ENCODE data around the gene CPHXL.
A peak's percentile ranks its signal among the peaks of the same experiment; 100 is the strongest.

The CPHXL gene

DNA sequence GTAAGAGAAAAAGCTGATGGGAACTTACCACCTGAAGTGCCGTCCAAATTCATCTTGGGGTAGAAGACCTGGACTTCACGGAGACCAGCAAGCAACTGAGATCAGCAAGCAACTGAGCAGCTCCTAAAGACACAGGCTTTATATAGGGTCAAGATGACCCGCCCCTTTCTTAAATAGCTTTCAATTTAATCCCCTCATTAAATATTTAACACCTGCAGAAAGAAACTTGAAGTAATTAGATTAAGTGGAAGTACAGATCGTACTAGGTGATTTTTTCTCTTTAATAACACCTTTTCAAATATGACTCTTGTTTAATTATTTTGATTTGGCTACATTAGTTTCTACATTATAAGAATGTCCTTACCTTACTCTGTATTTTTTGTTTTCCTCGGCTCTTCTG, at the start of gene CPHXL:
TSS of gene CPHXL (minus strand) at position 101 of the 400 bp plus-strand sequence. CDS start at position 53, 48 bp downstream.
- DNase-seq (ENCODE audit: low spot score) = no peak

DNA sequence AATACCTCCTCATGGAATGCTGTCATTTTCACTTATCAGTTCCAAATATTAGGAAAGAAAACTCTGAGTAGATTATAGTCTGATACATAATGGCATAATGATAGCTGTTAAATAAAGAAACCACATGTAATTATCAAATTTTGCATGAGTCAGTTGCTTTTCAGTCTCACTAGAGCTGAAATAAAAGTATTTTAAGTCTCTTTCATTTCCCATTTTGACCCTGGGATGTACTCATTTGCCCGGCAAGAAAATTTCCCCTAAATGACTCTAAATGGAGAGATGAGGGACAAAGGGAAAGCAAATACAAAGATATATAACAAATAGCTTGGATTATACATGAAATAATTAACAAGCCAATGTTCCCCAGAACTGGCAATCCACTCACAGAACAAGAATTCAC, 47.9 kb upstream of the CPHXL start:
- DNase-seq (ENCODE audit: low spot score) = peak; percentile 48

DNA sequence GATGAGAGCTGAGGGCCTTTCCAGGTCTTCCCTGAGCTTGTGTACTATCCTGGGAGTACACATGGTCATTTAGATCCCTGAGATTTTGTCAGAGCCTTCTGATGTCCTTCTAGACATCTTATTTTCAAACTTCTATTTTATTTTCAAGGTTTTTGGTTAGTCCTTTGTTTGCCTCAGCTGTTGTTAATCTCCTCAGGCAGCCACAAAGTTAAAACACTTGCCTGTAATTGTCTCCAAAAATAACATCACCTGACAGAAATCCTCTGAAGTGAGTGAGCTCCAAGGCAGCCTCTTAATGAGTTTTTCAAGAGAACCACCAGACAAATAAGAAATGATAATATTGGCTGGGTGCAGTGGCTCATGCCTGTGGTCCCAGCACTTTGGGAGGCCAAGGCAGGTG, 43.8 kb upstream of the CPHXL start:
- no peak for DNase-seq (ENCODE audit: low spot score)

DNA sequence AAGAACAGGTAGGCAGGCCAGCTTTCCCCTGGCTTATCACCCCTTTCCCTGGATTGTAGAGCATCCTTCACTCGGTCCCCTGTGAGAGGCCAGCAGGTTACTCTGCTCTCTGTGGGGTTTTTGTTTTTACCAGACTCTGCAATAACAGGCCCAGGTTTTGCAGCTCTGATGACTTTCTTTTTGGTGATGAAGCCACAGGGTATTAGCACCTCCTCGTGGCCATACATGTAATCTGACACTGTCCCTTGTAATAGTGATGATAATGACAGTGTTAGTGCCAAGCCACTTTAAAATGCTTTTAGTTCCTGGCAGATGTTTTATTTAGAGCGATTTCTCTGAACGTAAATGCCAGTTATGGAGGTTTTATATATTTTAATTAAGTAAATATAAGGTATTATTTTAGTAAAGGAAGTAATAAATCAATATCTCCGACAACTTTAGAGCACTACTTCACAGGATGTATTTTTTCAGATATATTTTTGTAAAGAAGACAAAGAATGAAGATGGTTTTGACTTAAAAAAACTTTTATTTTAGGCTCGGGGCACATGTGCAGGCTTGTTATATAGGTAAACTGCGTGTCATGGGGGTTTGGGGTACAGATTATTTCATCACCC, 38.0 kb upstream of the CPHXL start:
- DNase-seq (ENCODE audit: low spot score) = peak; percentile 70

DNA sequence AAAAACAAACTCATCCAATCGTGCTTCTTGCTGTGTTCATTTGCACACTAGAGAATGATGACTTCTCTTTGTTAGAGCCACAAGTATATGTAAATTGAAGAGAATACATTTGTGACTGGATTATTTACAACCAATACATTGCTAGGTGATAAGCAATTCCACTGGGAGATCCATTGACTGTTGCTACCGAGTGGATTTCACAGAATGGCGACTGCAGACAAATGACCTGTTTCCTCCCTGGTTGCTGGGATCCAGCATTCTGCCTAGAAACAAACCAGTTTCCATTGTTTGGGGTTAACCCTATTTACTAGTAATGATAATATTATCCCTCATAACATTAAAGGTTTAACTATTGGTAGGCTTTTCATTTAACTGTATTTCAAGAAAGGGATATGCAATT, 36.9 kb upstream of the CPHXL start:
- no peak for DNase-seq (ENCODE audit: low spot score)

DNA sequence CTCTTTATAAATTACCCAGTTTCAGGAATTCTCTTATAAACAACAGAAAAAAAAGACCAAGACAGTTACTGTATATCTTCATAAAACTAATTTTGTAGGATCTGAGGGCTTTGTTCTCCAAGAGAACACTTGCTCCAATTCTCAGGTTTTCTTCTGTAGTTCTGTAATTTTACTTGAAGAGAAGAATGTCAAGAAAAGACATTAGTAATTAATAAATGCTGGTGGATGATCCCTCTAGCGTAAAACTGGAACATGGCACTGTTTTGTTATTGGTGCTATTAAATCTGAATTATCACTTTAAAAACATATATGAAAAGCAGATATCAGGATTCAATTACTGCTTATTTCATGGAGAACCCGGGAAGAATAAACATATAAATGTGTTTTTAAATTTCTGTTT, 36.5 kb upstream of the CPHXL start:
- no peak for DNase-seq (ENCODE audit: low spot score)

DNA sequence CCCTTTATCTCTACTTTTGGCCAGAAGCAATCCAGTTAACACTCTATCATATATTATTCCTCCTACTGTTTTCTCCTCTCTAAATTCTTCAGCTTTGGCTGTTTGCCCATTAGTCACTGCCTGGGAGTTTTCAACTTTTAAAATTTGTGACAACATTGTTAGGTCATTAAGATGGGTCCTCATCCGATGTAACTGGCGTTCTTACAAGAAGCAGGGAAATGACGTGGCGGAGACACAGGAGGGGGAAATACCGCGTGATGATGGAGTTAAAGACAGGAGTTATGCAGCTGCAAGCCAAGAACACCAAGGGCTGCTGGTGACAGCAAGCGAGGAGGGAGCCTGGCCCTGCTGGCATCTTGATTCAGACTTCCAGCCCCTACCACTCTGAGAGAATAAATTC, 34.8 kb upstream of the CPHXL start:
- DNase-seq (ENCODE audit: low spot score) = no peak

DNA sequence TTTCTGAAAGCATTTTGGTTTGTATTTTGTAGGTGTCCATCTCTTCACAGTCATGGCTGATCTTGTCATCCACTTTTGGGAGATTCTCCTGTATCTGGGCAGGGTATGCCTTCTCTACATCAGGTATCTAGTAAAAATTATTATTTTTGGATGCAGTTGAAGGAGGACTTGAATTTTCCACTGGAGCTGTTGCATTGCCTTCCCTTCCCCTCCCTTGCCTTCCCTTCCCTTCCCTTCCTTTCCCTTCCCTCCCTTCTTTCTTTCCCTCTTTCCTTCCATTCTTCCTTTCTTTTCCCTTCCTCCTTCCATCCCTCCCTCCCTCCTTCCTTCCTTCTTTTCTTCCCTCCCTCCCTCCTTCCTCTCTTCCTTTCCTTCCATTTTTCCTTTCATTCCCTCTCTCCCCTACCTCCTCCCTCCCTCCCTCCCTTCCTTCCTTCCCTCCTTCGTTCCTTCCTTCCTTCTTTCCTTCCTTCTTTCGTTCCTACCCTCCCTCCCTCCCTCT, 33.8 kb upstream of the CPHXL start:
- DNase-seq (ENCODE audit: low spot score) = no peak

DNA sequence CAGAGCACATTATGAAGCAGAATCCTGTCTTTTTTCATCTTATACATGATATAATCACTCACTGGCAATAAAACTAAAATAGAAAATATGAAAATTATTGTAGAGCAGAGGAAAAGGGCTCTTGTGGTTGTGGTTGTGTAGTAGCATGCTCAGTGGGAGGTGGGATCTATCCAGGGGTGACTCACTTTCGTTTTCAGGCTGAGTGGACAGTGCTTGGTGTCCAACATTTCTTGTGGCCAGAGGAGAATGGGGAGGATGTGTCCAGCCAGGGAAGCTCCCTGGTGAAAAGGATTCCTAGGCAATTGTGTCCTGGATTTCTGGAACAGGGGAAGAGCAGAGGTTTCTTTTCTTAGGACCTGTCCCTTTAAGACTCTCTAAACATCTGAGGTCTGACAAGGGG, 31.9 kb upstream of the CPHXL start:
- no peak for DNase-seq (ENCODE audit: low spot score)

DNA sequence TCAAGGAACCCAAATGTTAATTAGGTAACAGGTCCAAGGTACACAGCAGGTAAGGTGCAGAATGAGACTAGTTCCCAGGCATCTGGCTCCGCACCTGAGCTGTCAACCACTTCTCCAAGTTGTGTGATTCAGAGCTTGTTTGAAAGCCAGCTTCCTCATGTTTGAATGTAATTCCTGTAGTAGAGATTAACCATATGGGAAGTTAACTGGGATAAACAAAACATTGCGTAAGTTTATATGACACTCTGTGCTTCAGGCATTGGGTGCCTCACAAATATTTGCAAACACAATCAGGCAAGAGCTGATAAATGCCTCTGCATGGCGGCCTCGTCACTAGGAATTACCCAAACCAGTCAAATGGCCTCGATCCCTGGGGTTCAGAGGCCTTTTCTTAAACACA, 27.9 kb upstream of the CPHXL start:
- no peak for DNase-seq (ENCODE audit: low spot score)

DNA sequence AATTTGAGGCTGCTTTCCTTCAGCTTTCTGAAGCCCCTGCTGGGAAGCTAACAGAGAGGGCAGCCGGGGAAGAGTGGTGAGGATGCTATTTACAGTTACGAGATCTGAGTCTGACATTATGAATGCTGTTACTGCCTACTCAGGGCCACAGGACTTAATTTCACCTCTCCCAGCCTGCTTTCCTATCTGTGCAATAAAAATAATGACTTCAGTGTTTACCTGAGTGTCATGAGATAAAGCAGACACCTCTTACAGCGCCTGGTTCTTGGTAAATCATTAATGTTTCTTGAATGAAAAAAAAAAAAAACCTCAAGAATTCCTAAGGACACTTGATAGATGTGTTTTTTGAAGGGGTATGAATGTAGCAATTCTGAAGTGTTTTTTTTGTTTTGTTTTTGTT, 24.2 kb upstream of the CPHXL start:
- DNase-seq (ENCODE audit: low spot score) = no peak

DNA sequence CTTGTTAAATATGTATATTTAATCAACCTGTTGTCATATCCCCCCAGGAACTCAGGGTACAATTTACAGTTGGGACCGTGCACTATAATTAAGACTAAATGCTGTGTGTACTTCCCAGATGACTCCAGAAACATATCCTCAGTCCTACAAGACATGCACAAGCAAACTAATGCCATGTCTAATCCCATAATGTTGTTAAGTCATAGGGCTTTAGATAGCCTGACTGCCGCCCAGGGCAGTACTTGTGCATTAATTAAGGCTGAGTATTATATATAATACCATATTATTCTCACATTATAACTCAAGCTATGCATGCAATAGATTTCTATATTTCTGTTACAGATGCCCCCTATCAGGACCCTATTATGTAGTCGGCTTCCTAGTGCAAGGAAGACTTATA, 20.1 kb upstream of the CPHXL start:
- DNase-seq (ENCODE audit: low spot score) = no peak

DNA sequence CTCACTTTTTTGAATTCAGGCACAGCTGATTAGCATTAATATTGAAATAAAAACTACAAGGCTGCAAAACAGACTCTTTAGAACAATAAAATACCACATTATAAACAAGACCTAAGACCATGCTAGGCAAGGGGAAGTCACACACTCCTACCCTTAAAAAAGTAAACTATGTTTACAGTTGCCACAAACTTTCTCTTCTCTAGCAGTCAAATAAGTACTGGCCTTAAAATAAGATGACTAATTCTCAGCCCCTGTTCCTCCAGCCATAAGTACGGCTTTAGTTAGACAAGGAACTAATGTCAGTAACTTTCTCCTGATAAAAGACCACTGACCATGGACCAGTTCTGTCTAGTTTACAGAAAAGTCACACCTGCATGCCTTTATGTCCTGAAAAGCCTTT, 19.5 kb upstream of the CPHXL start:
- DNase-seq (ENCODE audit: low spot score) = no peak

DNA sequence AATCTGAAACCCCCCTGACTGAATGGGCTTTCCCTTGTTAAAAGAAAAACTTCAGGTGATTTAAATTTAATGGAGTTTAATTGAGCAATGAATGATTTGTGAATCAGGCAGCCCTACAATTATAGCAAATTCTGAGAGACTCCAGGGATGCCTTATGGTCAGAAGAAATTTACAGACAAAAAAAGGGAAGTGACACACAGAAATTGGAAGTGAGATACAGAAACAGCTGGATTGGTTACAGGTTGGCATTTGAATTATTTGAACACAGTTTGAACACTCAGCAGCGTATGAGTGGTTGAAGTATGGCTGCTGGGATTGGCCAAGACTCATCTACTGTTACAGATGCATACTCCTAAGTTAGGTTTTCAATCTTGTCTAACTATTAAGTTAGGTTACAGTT, 19.0 kb upstream of the CPHXL start:
- DNase-seq (ENCODE audit: low spot score) = no peak

DNA sequence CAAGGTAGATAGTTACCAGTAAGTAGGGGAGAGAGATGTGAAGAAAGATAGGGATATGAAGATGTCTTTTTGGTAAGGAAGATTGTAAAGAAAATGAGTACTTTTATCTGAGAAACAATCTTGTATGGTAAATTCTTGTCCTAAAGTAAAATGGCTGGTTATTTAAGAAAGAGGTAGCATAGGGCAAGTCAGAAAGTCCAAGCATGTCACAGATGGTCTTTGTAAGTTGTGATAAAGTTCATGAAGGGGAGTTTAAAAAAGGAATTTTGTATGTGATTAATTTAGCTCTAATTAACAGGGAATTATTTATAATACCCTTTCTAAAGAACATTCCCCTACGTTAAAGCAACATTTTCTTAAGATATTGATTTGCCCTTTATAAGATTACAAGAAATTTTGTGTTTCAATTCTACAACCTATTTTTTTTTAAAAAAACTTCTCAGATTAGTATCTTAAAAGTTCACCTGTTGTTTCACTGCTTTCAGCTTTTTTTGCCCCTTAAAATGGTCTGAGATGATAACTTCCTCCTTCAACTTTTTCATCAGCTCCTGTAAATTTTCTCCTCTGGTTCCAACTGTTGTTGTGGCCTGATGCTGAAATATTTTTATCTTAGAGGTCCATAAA, 16.2 kb upstream of the CPHXL start:
- DNase-seq (ENCODE audit: low spot score) = no peak

DNA sequence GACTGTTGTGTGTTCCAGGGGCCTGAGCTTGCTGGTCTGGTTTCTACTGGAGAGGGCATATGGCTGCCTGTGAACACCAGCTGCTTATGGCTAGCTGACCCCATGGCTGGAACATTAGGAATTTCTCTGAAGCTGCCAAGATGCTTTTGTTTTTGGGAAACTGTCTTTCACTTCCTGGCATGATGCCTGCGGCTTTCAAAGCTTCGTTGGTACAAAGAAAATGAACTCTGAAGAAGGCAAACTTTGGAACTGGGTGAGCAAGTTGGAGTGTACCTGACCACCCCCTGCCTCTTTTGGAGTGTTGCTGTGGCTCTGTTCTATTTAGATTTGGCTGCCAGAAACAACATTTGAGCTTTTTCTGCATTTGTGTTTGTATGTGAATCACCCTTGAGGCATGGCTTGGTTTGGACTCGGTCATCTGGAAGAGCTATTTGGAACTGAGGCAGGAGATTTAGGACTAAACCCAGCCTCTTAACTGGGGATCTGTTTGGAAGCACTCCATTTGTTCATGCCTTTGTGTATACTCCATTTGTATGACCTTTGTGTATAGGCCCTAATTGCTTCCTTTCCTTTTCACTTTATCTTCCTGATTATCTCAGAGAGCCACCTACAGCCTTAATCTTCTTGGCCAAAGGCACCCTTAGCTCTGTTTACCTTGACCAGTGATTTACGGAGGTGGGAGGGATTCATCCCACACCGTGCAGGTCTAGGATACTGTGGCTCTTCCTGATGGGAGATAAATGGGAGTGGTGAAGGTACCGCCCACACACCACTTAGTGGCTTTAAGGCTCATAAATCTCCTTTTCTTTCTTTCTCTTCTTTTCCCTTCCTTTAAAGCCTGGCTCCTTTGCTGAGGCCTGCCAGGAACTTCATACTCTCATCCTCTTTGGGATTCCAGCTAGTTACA, 7.3 kb upstream of the CPHXL start:
- DNase-seq (ENCODE audit: low spot score) = no peak

DNA sequence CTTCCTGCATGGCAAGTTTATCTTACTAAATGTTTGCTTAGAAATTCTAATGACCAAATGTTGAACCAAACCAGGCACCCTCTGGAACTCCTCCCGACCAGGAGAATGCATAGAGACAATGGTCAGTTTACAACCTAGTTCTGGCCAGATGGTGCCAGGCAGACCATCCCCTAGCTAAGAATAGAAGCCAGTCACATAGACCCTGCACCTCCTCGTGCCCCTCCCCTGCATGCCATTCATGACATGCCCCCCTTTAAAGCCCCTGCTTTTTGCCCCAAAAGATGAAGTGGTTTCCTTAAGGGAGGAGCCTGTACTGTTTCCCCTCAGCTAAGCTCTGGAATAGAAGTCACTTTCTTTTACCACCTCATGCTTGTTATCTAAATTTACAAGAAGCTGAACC, 6.6 kb upstream of the CPHXL start:
- no peak for DNase-seq (ENCODE audit: low spot score)

DNA sequence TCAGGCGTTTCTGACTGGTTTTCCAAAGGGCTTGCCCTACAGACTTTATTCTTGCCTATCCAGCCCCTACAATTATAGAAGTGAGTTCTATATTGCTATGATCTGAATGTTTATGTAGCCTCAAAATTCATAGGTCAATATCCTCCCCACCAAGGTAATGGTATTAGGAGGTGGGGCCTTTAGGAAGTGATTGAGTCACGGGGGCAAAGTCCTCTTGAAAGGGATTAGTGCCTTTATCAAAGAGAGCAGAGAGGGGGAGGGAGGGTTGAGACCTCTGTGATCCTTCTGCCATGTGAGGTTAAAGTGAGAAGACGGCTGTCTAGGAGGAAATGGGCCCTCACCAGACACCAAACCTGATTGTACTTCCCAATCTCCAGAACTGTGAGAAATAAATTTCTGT, 931 bp upstream of the CPHXL start:
- DNase-seq (ENCODE audit: low spot score) = no peak

DNA sequence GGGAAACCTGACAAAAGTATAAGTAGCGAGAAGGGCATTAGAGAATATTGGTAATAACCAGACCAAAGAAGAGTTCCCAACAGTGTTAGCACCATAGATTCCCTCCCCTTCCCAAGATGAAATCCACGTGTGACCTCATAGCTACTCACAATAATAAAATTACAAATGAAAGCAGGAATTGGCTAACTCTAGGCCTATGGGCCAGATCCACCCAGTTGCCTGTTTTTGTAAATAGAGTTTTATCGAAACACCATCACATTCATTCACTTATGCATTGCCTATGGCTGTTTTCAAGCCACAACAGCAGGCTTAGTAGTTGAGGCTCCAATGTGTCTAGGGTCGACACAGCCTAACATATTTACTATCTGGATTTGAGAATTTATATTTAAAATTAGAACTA, 7.8 kb downstream of the CPHXL start:
- DNase-seq (ENCODE audit: low spot score) = no peak

DNA sequence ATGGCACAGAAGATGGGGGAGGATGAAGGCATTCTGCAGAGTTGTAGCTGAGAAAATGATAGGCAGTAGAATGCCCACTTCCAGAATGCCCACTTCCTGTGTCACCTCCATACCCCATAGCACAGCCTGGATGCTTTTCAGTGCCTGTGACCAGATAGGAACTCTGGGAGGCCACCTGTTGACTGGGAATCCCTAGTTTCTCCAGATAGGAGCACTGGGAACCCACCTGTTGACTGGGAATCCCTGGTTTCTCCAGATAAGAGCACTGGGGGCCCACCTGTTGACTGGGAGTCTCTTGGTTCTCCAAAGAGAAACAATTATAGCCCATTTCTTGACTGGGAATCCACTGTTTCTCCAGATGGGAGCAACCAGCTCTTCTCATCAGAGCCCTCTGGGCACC, 11.6 kb downstream of the CPHXL start:
- no peak for DNase-seq (ENCODE audit: low spot score)

DNA sequence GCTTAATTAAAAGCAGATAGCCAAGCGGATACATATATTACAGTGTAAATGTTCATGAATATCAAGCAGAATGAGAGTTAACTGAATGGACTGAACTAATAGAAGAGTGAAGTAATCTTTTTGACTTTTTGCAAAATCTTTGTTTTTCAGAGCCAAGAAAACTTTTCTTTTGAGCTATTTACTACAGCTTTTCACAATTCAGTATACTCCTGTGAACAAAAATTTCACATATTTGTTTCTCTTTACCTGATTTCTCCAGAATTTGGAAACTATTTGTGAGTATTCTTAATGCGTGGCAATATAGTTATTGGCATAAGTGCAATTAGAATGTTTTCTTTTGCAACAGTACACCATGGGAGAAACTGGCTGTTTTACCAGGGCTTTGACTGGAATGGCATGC, 15.9 kb downstream of the CPHXL start:
- DNase-seq (ENCODE audit: low spot score) = no peak

DNA sequence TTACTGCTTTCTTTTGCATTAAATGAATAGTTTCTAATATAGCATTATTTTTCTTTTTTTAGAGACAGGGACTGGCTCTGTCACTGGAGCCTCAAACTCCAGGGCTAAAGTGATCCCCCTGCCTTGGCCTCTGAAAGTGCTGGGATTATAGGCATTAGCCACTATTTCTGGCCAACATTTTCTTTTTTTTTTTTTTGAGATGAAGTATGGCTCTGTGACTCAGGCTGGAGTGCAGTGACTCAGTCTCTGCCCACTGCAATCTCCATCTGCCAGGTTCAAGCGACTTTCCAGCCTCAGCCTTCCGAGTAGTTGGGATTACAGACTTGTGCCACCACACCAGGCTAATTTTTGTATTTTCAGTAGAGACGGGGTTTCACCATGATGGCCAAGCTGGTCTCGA, 23.0 kb downstream of the CPHXL start:
- DNase-seq (ENCODE audit: low spot score) = no peak

DNA sequence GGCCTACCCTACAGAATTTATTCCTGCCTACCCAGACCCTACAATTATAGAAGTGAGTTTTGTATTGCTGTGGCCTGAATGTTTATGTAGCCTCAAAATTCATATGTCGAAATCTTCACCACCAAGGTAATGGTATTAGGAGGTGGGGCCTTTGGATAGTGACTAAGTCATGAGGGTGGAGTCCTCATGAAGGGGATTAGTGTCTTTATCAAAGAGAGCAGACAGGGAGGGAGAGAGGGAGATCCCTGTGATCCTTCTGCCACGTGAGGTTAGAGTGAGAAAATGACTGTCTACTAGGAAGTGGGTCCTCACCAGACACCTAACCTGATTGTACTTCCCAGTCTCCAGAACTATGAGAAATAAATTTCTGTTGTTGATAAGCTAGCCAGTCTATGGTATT, 24.0 kb downstream of the CPHXL start:
- no peak for DNase-seq (ENCODE audit: low spot score)
